B cell (primary cell): ENCODE data around the gene ARL3. TPM values are rescaled to one million over a fixed set of nuclear protein-coding genes. Genes with fewer than 3 reads are reported as not detected.
A peak's percentile ranks its signal among the peaks of the same experiment; 100 is the strongest.

Experiments
- ATAC-seq: fragments of 200-7000 bp; cut with Tn5 transposase; one replicate; pipeline ENCODE4 v1.10.0; 2021; ENCODE audit warnings: low read depth, mild to moderate bottlenecking, moderate number of reproducible peaks, moderate library complexity
- CTCF ChIA-PET: fragments of 350-600 bp; sonication (Branson Sonifier 250); formaldehyde crosslinking; loops from one replicate; lab custom pipeline; 2021; ENCODE audit warnings: antibody characterized with exemption, inconsistent platforms; lab: Charles Lee
- POLR2A ChIA-PET: fragments of 350-600 bp; sonication (Branson Sonifier 250); formaldehyde crosslinking; loops from one replicate; lab custom pipeline; 2021; ENCODE audit warnings: antibody characterized with exemption; lab: Charles Lee
- DNase-seq: peaks from one replicate; pipeline ENCODE4 v3.0.0; 2013
- H2AFZ ChIP-seq: 2 replicates; pipeline ENCODE4 v1.6.1; 2012; ENCODE audit warnings: mild to moderate bottlenecking, low read depth, low read length; ENCODE audit not compliant: insufficient read depth, poor library complexity, severe bottlenecking
- H3K27ac ChIP-seq, 2 donors: 1 replicate in 1 of 2; 2 replicates in 1 of 2; pipeline ENCODE4 v1.5.1; 2012 to 2013; ENCODE audit warnings: low read length in 2 of 2, mild to moderate bottlenecking in 2 of 2, moderate library complexity in 1 of 2
- H3K27me3 ChIP-seq, 4 experiments: fragments of 200-600 bp in 1 of 4; sonication (generic) in 1 of 4; replicated peaks in 1 of 4; 1 replicate in 2 of 4; 2 replicates in 2 of 4; pipeline versions ENCODE4 v1.6.1 to v1.7.0; 2013 to 2016; ENCODE audit warnings: low read length in 3 of 4, mild to moderate bottlenecking in 2 of 4, mixed read lengths in 1 of 4, moderate library complexity in 1 of 4; ENCODE audit not compliant: insufficient read depth in 4 of 4, control insufficient read depth in 3 of 4; ENCODE audit errors: control extremely low read depth in 1 of 4
- H3K36me3 ChIP-seq, 2 experiments: replicated peaks in 1 of 2; 1 replicate in 1 of 2; 2 replicates in 1 of 2; pipeline versions ENCODE4 v1.6.1 to v1.7.1; 2013; ENCODE audit warnings: low read length in 1 of 2; ENCODE audit not compliant: insufficient read depth in 2 of 2, control insufficient read depth in 1 of 2; ENCODE audit errors: control extremely low read depth in 1 of 2, extremely low read depth in 1 of 2
- H3K4me1 ChIP-seq, 2 donors: fragments of 200-600 bp in 1 of 2; sonication (generic) in 1 of 2; 1 replicate in 1 of 2; 2 replicates in 1 of 2; pipeline versions ENCODE4 v1.5.1 to v1.6.1; 2013 to 2017; ENCODE audit warnings: low read length in 2 of 2; ENCODE audit not compliant: control insufficient read depth in 2 of 2, insufficient read depth in 2 of 2
- H3K4me2 ChIP-seq: replicated peaks from 2 replicates; pipeline ENCODE3; 2012; ENCODE audit warnings: mild to moderate bottlenecking, low read depth, low read length; ENCODE audit not compliant: poor library complexity, severe bottlenecking
- H3K4me3 ChIP-seq, 5 experiments: fragments of 200-600 bp in 1 of 5; sonication (generic) in 1 of 5; 1 replicate in 3 of 5; 2 replicates in 2 of 5; pipeline versions ENCODE4 v1.5.1 to v1.7.0; 2011 to 2016; ENCODE audit warnings: low read length in 4 of 5, mild to moderate bottlenecking in 4 of 5, low read depth in 2 of 5, control low read depth in 1 of 5, moderate library complexity in 1 of 5; ENCODE audit not compliant: insufficient read depth in 1 of 5; ENCODE audit errors: control extremely low read depth in 1 of 5, extremely low read depth in 1 of 5
- H3K79me2 ChIP-seq: fragments of 200-600 bp; sonication (generic); one replicate; pipeline ENCODE4 v1.6.0; 2016; ENCODE audit warnings: low read length; ENCODE audit not compliant: control insufficient read depth, insufficient read depth
- H3K9ac ChIP-seq: fragments of 200-600 bp; sonication (generic); 2 replicates; pipeline ENCODE4 v1.6.1; 2017; ENCODE audit warnings: mild to moderate bottlenecking, low read length, moderate library complexity
- H3K9me3 ChIP-seq, 3 donors: one replicate each; pipeline versions ENCODE4 v1.6.1 to v1.7.1; 2013; ENCODE audit warnings: low read length in 2 of 3; ENCODE audit not compliant: control insufficient read depth in 2 of 3, insufficient read depth in 1 of 3; ENCODE audit errors: control extremely low read depth in 1 of 3
- H4K20me1 ChIP-seq: 2 replicates; pipeline ENCODE4 v1.6.0; 2012; ENCODE audit warnings: mild to moderate bottlenecking, low read length; ENCODE audit not compliant: insufficient read depth, control insufficient read depth, poor library complexity, severe bottlenecking
- H3K27ac Mint-ChIP-seq: one replicate; pipeline ENCODE4 v1.8.0; 2021; ENCODE audit warnings: mixed read lengths
- H3K27me3 Mint-ChIP-seq: one replicate; pipeline ENCODE4 v1.8.0; 2021; ENCODE audit warnings: mixed read lengths
- H3K4me1 Mint-ChIP-seq: one replicate; pipeline ENCODE4 v1.8.0; 2021; ENCODE audit warnings: mixed read lengths
- H3K4me3 Mint-ChIP-seq: one replicate; pipeline ENCODE4 v1.8.0; 2021; ENCODE audit warnings: mixed read lengths
- H3K9me3 Mint-ChIP-seq: one replicate; pipeline ENCODE4 v1.8.0; 2022; ENCODE audit warnings: mixed read lengths; ENCODE audit not compliant: insufficient read depth
- CTCF ChIP-seq: fragments of 200-600 bp; IDR thresholded peaks from one replicate; pipeline ENCODE4 v1.8.0; 2022; ENCODE audit warnings: antibody characterized with exemption, mild to moderate bottlenecking
- EZH2 ChIP-seq: IDR thresholded peaks from 2 replicates; pipeline ENCODE4 v1.6.1; 2012; ENCODE audit warnings: borderline replicate concordance, low read depth, mild to moderate bottlenecking, moderate library complexity, low read length; ENCODE audit not compliant: insufficient read depth, poor library complexity, severe bottlenecking
- WGBS: methylation state at CpG from one replicate; pipeline ENCODE4 v1.1.5; 2013; ENCODE audit warnings: missing lambda C conversion rate; ENCODE audit not compliant: insufficient coverage; 5-methylcytosine and 5-hydroxymethylcytosine counted together
- intact Hi-C: fragments of 100-400 bp; cut with micrococcal nuclease; formaldehyde crosslinking; loops from one replicate; pipeline ENCODE4 v1.10.0; 2022
- polyA plus RNA-seq: library from polyadenylated mRNA; depleted of rRNA; stranded (reverse); fragments of >200 nt; gene quantifications from 2 replicates; pipeline ENCODE4 v1.2.3, GENCODE V29; 2012
- total RNA-seq, 2 donors: library from RNA; stranded (reverse); fragments of 120-200 nt in 1 of 2; gene quantifications; 1 replicate in 1 of 2; 2 replicates in 1 of 2; pipeline versions ENCODE4 v1.2.3 to v1.2.4, GENCODE V29; 2013 to 2022

Gene ARL3
- total and polyA plus RNA-seq, 2 donors (not counting 1 experiment from before 2014, with no cell fraction given) = 0.91 to 5.5 TPM

- 14% methylated on average over 12 of the region's 18 CpGs for WGBS
- Histone ChIP-seq H3K9ac (peak overlapping the region; percentile 83), H3K4me2 (peak overlapping the region; percentile 94), H4K20me1 (peaks cover 55% of the 10 kb centered on the region), H3K79me2 (peaks cover 74% of the 10 kb centered on the region), H3K9me3 (no peaks in the 10 kb centered on the region), H3K27ac (peak overlapping the region; percentile 90), H3K36me3 (no peaks in the 10 kb centered on the region), H3K4me1 (peaks cover 58 to 63% of the 10 kb centered on the region in 2 donors), H2AFZ (peak overlapping the region; percentile 78), H3K27me3 (no peaks in the 10 kb centered on the region), H3K4me3 (peak overlapping the region; percentile 55 to 89 (median 82))
- TF ChIP-seq EZH2 = no peak
- no peak for TF ChIP-seq CTCF
- ChIA-PET POLR2A (interaction anchor here (0.5 to 4.0 kb wide), 11 partner anchors 8 to 528 kb away, joined by 4 to 49 read pairs (median 15); partner anchors contain the start of genes ARL3, NFKB2, SFXN2 and SUFU), CTCF (interaction anchor here (0.6 to 3.8 kb wide), 6 partner anchors 20 to 253 kb away, joined by 3 to 50 read pairs (median 3); partner anchors contain the start of genes ACTR1A, ARL3 and SFXN2)
- no peak for ATAC-seq
- intact Hi-C loops = loop anchor here (1.0 to 5.0 kb wide), 7 partner anchors 14 to 830 kb away; partner anchors contain the start of genes ARL3, CNNM2, GBF1 and NFKB2
- no peaks in the 10 kb centered on the region for H3K9me3 Mint-ChIP-seq
- DNase-seq = peak; percentile 68
- H3K4me1 Mint-ChIP-seq = peaks cover 63% of the 10 kb centered on the region
- H3K4me3 Mint-ChIP-seq = peak overlapping the region; percentile 97
- H3K27ac Mint-ChIP-seq = peak overlapping the region; percentile 99
- H3K27me3 Mint-ChIP-seq = no peaks in the 10 kb centered on the region
These were observed 67.4 kb downstream of the ARL3 start for GRCh38 chr10:102646610-102647442.
